Activated naive CD8-positive, alpha-beta T cell (primary cell): ENCODE measurements around the gene SYT1.

ENCODE experiments used
- H3K27ac Mint-ChIP-seq: one replicate; pipeline ENCODE4 v1.8.0; 2021; ENCODE audit warnings: mixed read lengths
- H3K27me3 Mint-ChIP-seq: one replicate; pipeline ENCODE4 v1.8.0; 2021; ENCODE audit warnings: mixed read lengths
- H3K36me3 Mint-ChIP-seq: one replicate; pipeline ENCODE4 v1.8.0; 2021; ENCODE audit warnings: mixed read lengths
- H3K4me1 Mint-ChIP-seq: one replicate; pipeline ENCODE4 v1.8.0; 2021; ENCODE audit warnings: low read depth, mixed read lengths
- H3K4me3 Mint-ChIP-seq: one replicate; pipeline ENCODE4 v1.8.0; 2021; ENCODE audit warnings: mild to moderate bottlenecking, mixed read lengths
- H3K9me3 Mint-ChIP-seq: one replicate; pipeline ENCODE4 v1.8.0; 2021; ENCODE audit warnings: low read depth, mixed read lengths

SYT1 gene

DNA sequence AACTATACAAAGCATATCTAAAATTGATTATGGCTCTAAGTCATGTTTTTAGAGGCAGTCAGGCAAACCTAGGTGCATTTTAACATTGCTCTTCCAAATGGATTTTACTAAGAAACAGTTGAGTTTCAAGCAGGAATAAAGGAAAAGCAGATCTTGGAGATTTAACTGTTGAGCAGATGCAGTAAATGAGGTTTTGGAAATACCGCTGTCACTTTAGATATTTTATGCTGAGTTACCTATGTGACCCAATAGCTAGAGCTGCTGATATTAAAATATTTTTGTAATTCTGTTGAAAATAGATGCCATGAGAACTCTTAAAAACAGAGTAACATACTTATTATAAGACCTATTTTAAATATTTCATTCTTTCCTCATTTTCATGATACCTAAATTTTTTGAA is 181.4 kb downstream of the SYT1 start:
- no peaks in the 10 kb centered on the region for H3K9me3 Mint-ChIP-seq
- H3K36me3 Mint-ChIP-seq = no peaks in the 10 kb centered on the region
- H3K27me3 Mint-ChIP-seq = no peaks in the 10 kb centered on the region
- no peaks in the 10 kb centered on the region for H3K4me1 Mint-ChIP-seq
- H3K27ac Mint-ChIP-seq = no peak overlapping the region
- no peak overlapping the region for H3K4me3 Mint-ChIP-seq

DNA sequence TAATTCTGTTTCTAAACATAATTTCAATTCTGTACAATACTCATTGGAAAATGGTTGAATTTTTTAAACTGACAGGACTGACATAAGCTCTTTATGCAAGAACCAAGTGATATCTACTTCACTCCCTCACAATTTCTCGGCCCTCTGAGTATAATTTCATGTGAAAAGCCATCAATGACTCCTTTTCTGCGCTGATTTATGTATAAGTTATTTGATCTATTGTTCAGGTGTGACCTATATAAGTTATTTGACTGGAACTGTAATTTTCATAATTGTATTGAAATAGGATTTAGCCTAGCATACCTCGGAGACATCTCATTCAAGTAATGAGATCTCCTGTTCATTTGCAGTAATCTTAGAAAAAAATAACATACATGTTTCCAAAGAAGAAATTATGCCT is 184.4 kb downstream of the SYT1 start:
- Mint-ChIP-seq H3K27ac (no peak overlapping the region), H3K4me3 (no peak overlapping the region), H3K36me3 (no peaks in the 10 kb centered on the region), H3K27me3 (no peaks in the 10 kb centered on the region), H3K9me3 (no peaks in the 10 kb centered on the region), H3K4me1 (no peaks in the 10 kb centered on the region)

- no peaks in the 10 kb centered on the region for H3K27me3 Mint-ChIP-seq
- H3K4me1 Mint-ChIP-seq = no peaks in the 10 kb centered on the region
- no peaks in the 10 kb centered on the region for H3K9me3 Mint-ChIP-seq
- no peaks in the 10 kb centered on the region for H3K36me3 Mint-ChIP-seq
- no peak overlapping the region for H3K27ac Mint-ChIP-seq
- H3K4me3 Mint-ChIP-seq = no peak overlapping the region
Measured at GRCh38 chr12:79053394-79053793, 188.8 kb downstream of the SYT1 start.

DNA sequence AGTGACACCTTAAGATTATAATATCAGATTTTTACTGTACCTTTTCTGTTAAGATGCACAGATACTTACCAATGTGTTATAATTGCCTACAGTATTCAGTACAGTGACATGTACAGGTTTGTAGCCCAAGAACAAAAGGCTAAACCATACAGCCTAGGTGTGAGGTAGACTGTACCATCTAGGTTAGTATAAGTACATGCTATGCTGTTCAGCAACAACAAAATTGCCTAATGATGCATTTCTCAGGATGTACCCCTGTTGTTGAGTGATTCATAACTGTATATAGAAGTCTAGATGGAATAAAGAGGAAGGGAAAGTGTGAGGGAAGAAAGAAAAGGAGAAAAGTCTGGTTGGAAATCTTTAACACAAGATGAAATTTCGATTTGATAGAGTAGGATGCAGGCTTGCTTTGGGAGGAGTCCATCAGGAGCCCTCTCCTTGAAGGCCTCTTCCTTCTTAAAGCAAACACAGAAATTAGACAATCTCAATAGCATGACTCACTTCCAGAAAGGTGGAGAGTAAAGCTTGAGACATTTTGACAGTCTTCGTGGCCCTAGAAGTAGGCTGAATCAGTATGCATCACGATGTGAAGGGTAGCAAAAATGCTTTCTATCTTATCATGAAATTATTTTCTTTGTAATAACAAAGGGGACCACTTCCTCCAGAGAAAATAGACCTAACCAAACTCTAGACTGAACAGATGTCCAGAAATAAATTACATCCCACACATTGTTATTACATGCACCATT is 191.5 kb downstream of the SYT1 start:
- no peaks in the 10 kb centered on the region for H3K4me1 Mint-ChIP-seq
- no peaks in the 10 kb centered on the region for H3K9me3 Mint-ChIP-seq
- H3K27ac Mint-ChIP-seq = no peak overlapping the region
- H3K36me3 Mint-ChIP-seq = no peaks in the 10 kb centered on the region
- H3K4me3 Mint-ChIP-seq = no peak overlapping the region
- no peaks in the 10 kb centered on the region for H3K27me3 Mint-ChIP-seq

GRCh38 chr12:79056775-79057174 is 192.2 kb downstream of the SYT1 start:
- no peaks in the 10 kb centered on the region for H3K36me3 Mint-ChIP-seq
- H3K4me1 Mint-ChIP-seq = no peaks in the 10 kb centered on the region
- H3K27me3 Mint-ChIP-seq = no peaks in the 10 kb centered on the region
- no peak overlapping the region for H3K27ac Mint-ChIP-seq
- H3K4me3 Mint-ChIP-seq = no peak overlapping the region
- no peaks in the 10 kb centered on the region for H3K9me3 Mint-ChIP-seq

DNA sequence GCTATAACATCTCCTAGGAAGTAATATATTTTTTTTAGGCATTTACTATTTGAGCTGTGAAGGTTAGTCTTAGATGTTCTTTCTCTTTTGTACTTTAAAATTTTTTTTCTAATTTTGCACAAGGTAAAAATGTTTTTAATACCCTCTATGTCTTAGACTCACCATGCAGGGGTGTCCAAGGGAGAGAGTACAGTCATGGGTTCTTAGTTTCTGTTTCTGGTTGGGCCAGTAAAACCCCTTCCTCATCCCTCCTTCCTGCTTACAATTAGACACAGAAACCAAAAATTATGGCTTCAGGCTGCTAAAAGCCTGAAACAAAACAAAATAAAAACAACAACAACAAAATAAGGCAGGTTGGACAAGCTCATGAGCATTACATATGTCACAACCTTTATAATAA is 193.0 kb downstream of the SYT1 start:
- Mint-ChIP-seq H3K9me3 (no peaks in the 10 kb centered on the region), H3K4me1 (no peaks in the 10 kb centered on the region), H3K27me3 (no peaks in the 10 kb centered on the region), H3K36me3 (no peaks in the 10 kb centered on the region), H3K27ac (no peak overlapping the region), H3K4me3 (no peak overlapping the region)

DNA sequence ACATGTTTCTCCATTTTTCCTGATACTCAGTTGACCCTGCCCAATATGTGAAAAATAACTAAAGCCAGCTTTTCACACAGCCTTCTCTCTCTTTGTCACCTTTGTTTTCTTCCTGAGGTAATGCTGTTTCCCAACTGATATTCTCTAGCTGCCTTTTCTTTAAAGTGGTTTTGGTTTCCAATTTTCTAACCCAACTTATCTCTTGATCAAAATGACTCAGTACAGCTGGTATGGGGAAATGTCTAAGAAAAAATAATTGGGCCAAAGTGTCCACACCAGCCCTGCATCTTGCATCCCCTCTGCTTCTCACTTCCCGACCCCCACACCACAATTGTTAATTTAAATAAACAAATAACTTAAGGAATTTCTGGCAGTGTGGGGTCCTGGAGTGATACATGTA is 193.8 kb downstream of the SYT1 start:
- no peak overlapping the region for H3K27ac Mint-ChIP-seq

GRCh38 chr12:79059557-79059956 is 195.0 kb downstream of the SYT1 start:
- Mint-ChIP-seq H3K27me3 (no peaks in the 10 kb centered on the region), H3K4me3 (no peak overlapping the region), H3K27ac (no peak overlapping the region), H3K4me1 (no peaks in the 10 kb centered on the region), H3K36me3 (no peaks in the 10 kb centered on the region), H3K9me3 (no peaks in the 10 kb centered on the region)

More for the DNA sequence above, 193.8 kb downstream of the SYT1 start:
- no peak overlapping the region for H3K4me3 Mint-ChIP-seq
- H3K36me3 Mint-ChIP-seq = no peaks in the 10 kb centered on the region
- no peaks in the 10 kb centered on the region for H3K9me3 Mint-ChIP-seq
- H3K27me3 Mint-ChIP-seq = no peaks in the 10 kb centered on the region
- H3K4me1 Mint-ChIP-seq = no peaks in the 10 kb centered on the region

DNA sequence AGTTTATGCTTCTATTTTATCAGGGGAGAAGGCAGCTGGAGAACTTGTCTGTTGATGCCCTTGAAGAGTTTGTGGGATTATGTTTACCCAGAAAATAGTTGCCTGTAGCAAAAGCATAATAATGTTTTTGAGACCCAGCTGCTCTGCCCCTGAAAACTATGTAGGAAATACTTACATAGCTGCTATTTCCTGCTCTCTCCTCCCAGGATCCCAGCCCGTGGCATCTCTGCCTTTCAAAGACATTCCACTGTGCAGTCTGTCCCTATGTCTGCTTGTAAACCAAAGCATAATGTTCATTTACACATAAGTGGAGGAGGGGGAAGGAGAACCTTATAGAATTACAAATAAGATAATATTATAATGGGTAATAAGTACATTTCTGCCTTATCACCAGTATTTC is 198.7 kb downstream of the SYT1 start:
- no peak overlapping the region for H3K4me3 Mint-ChIP-seq
- H3K9me3 Mint-ChIP-seq = no peaks in the 10 kb centered on the region
- H3K36me3 Mint-ChIP-seq = no peaks in the 10 kb centered on the region
- H3K4me1 Mint-ChIP-seq = no peaks in the 10 kb centered on the region
- H3K27ac Mint-ChIP-seq = no peak overlapping the region
- no peaks in the 10 kb centered on the region for H3K27me3 Mint-ChIP-seq

- Mint-ChIP-seq H3K4me3 (no peak overlapping the region), H3K9me3 (no peaks in the 10 kb centered on the region), H3K4me1 (no peaks in the 10 kb centered on the region), H3K36me3 (no peaks in the 10 kb centered on the region), H3K27me3 (no peaks in the 10 kb centered on the region), H3K27ac (no peak overlapping the region)
Measured at GRCh38 chr12:79067977-79068376, 203.4 kb downstream of the SYT1 start.

- H3K4me1 Mint-ChIP-seq = no peaks in the 10 kb centered on the region
Measured at GRCh38 chr12:79069009-79069408, 204.4 kb downstream of the SYT1 start.

GRCh38 chr12:79071498-79071897 is 206.9 kb downstream of the SYT1 start:
- H3K4me3 Mint-ChIP-seq = no peak overlapping the region
- H3K36me3 Mint-ChIP-seq = no peaks in the 10 kb centered on the region
- H3K4me1 Mint-ChIP-seq = no peaks in the 10 kb centered on the region
- H3K9me3 Mint-ChIP-seq = peaks cover 3% of the 10 kb centered on the region
- H3K27me3 Mint-ChIP-seq = no peaks in the 10 kb centered on the region
- no peak overlapping the region for H3K27ac Mint-ChIP-seq

More at GRCh38 chr12:79069009-79069408, 204.4 kb downstream of the SYT1 start:
- H3K9me3 Mint-ChIP-seq = no peaks in the 10 kb centered on the region
- H3K27me3 Mint-ChIP-seq = no peaks in the 10 kb centered on the region
- H3K36me3 Mint-ChIP-seq = no peaks in the 10 kb centered on the region
- no peak overlapping the region for H3K4me3 Mint-ChIP-seq
- no peak overlapping the region for H3K27ac Mint-ChIP-seq

- Mint-ChIP-seq H3K4me3 (no peak overlapping the region), H3K9me3 (peaks cover 3% of the 10 kb centered on the region), H3K36me3 (no peaks in the 10 kb centered on the region), H3K4me1 (no peaks in the 10 kb centered on the region), H3K27ac (no peak overlapping the region), H3K27me3 (no peaks in the 10 kb centered on the region)
Measured at GRCh38 chr12:79073506-79073905, 208.9 kb downstream of the SYT1 start.

DNA sequence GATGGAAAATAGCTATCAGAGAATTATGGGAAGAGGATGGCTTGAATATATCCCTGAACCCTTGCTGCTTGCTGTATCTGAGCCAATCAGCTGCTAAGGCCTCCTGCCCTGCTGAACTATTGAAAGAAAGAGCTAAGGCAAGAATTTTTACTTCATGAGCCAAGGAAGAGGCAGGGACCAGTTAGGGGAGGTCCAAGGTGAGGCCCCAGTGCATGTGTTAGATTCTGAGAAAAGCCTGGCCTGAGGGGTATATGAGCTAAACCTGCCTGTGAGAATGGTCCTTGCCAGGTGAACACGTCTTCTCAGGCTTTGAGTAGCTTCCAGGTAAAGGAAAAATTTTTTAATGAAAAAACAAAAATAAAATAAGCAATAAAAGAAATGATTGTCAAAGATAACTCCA is 218.0 kb downstream of the SYT1 start:
- Mint-ChIP-seq H3K4me1 (no peaks in the 10 kb centered on the region), H3K36me3 (no peaks in the 10 kb centered on the region), H3K9me3 (no peaks in the 10 kb centered on the region), H3K27me3 (no peaks in the 10 kb centered on the region), H3K4me3 (no peak overlapping the region), H3K27ac (no peak overlapping the region)

DNA sequence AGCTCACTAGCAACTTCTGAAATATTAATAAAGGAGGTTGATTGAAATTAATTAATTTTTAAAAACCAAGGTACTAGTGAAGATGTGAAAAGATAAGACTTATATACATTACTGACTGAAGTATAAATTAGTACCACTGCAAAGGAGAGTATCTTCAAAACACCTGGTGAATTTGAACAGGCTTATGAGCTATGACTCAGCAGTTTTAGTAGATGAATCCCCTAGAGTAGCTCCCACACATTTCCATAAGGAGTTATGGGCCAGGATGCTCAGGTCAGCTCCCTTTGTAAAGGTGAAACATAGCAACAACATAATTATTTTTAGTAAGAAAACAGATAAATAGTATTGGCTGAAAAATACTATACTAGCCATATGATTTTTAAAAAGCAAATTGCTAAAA is 218.6 kb downstream of the SYT1 start:
- H3K36me3 Mint-ChIP-seq = no peaks in the 10 kb centered on the region
- no peak overlapping the region for H3K4me3 Mint-ChIP-seq

GRCh38 chr12:79085106-79085682 is 220.6 kb downstream of the SYT1 start:
- Mint-ChIP-seq H3K27ac (no peak overlapping the region), H3K4me3 (no peak overlapping the region), H3K27me3 (no peaks in the 10 kb centered on the region), H3K9me3 (no peaks in the 10 kb centered on the region), H3K36me3 (no peaks in the 10 kb centered on the region), H3K4me1 (no peaks in the 10 kb centered on the region)

More for the DNA sequence above, 218.6 kb downstream of the SYT1 start:
- Mint-ChIP-seq H3K4me1 (no peaks in the 10 kb centered on the region), H3K27ac (no peak overlapping the region), H3K9me3 (no peaks in the 10 kb centered on the region), H3K27me3 (no peaks in the 10 kb centered on the region)
